GM13976 (cell line): Measurements from ENCODE around the gene PACRG.

ENCODE experiments used
- DNase-seq: peaks from one replicate; pipeline ENCODE4 v3.0.0; 2012; ENCODE audit warnings: low spot score
- CTCF ChIP-seq: IDR thresholded peaks from 2 replicates; pipeline ENCODE4 v1.5.1; 2012; ENCODE audit warnings: borderline replicate concordance, mild to moderate bottlenecking; ENCODE audit not compliant: insufficient read depth; ENCODE audit errors: extremely low read depth, missing control alignments, control extremely low read depth
- in situ Hi-C: fragments of 300-500 bp; cut with MboI; formaldehyde crosslinking; loops from one replicate; pipeline ENCODE4 v1.12.0; 2022; ENCODE audit warnings: low sequenced_read_pairs, mixed read lengths, inconsistent platforms; ENCODE audit not compliant: unreplicated experiment

PACRG gene

GRCh38 chr6:162708971-162709370, 18.8 kb upstream of the PACRG start:
- no peak for DNase-seq
- in situ Hi-C loops: no loop called here
- no peak for TF ChIP-seq CTCF

- TF ChIP-seq CTCF: no peak
- no peak for DNase-seq
- in situ Hi-C loops: no loop called here
Observed at GRCh38 chr6:162709431-162709830, 18.3 kb upstream of the PACRG start.

- in situ Hi-C loops: no loop called here
Observed at GRCh38 chr6:162710419-162710818, 17.4 kb upstream of the PACRG start.

GRCh38 chr6:162710936-162711335, 16.8 kb upstream of the PACRG start:
- no peak for TF ChIP-seq CTCF
- in situ Hi-C loops: no loop called here

More at GRCh38 chr6:162710419-162710818, 17.4 kb upstream of the PACRG start:
- no peak for TF ChIP-seq CTCF
- DNase-seq: no peak

GRCh38 chr6:162711376-162711775, 16.4 kb upstream of the PACRG start:
- in situ Hi-C loops: no loop called here
- no peak for DNase-seq
- no peak for TF ChIP-seq CTCF

More at GRCh38 chr6:162710936-162711335, 16.8 kb upstream of the PACRG start:
- no peak for DNase-seq

GRCh38 chr6:162712694-162713093, 15.1 kb upstream of the PACRG start:
- no peak for TF ChIP-seq CTCF
- DNase-seq: no peak
- in situ Hi-C loops: no loop called here
